GM12892 (cell line): ENCODE data around the gene GSK3B.

Experiments used
- POLR2A ChIP-seq: IDR thresholded peaks from 2 replicates; pipeline ENCODE4 v1.6.1; 2011; ENCODE audit warnings: low read depth, low read length, control low read depth
- POLR2AphosphoS5 ChIP-seq: IDR thresholded peaks from 2 replicates; pipeline ENCODE4 v1.6.1; 2011; ENCODE audit warnings: low read depth, low read length, control low read depth

DNA sequence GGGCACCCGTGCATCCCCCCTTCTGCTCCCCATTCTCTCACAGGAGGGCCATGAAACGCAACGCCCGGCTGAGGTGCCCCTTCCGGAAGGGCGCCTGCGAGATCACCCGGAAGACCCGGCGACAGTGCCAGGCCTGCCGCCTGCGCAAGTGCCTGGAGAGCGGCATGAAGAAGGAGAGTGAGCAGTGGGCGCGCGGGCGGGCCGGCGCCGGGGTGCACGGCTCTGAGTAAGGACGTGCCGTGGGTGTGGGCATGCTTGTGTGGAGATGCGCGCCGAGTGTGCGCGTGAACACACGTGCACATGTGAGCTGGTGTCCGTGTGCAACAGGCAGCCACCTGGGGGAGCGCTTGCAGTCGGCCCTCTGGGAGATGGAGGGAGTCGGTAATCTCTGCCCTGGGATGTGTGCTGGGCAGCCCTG lies 284.2 kb downstream of the GSK3B start:
- TF ChIP-seq POLR2A (peak; percentile 60), POLR2AphosphoS5 (peak; percentile 46; the same call in 1 of the 2 replicates)
